GM10266 (cell line): ENCODE measurements around the gene BACE1-AS.

Experiments used
- DNase-seq: peaks from one replicate; pipeline ENCODE4 v3.0.0; 2012; ENCODE audit errors: extremely low spot score
- CTCF ChIP-seq: IDR thresholded peaks from 2 replicates; pipeline ENCODE4 v1.5.1; 2012; ENCODE audit warnings: mild to moderate bottlenecking, low read depth; ENCODE audit not compliant: control insufficient read depth, insufficient read depth; ENCODE audit errors: missing control alignments

BACE1-AS gene

GRCh38 chr11:117334896-117335295 lies 43.8 kb downstream of the BACE1-AS start:
- TF ChIP-seq CTCF, result no peak
- DNase-seq, result no peak

- no peak for TF ChIP-seq CTCF
- no peak for DNase-seq
Measured at GRCh38 chr11:117335399-117335798, 44.3 kb downstream of the BACE1-AS start.

GRCh38 chr11:117337076-117337475 lies 45.9 kb downstream of the BACE1-AS start:
- DNase-seq, result no peak
- no peak for TF ChIP-seq CTCF
